HCT116 (cell line): ENCODE results near the gene GRAMD2A. TPM values are rescaled to one million over a fixed set of nuclear protein-coding genes. Genes with fewer than 3 reads are reported as not detected.

ENCODE experiments used
- ATAC-seq: fragments of 200-7000 bp; cut with Tn5 transposase; 2 replicates; pipeline ENCODE4 v1.9.1; 2020; ENCODE audit warnings: mild to moderate bottlenecking, moderate library complexity
- BruUV-seq: library from RNA; stranded (reverse); fragments of 400-500 nt; replicated peaks from 2 replicates; lab custom pipeline; 2021; lab: Mats Ljungman, UMichigan
- CTCF ChIA-PET: fragments of 300-600 bp; sonication (Branson Sonifier 250); formaldehyde crosslinking; loops from one replicate; lab custom pipeline; 2021; ENCODE audit warnings: antibody characterized with exemption; lab: Charles Lee
- POLR2A ChIA-PET: fragments of 300-600, 350-600 bp; sonication (Branson Sonifier 250); formaldehyde crosslinking; loops from one replicate; lab custom pipeline; 2021; ENCODE audit warnings: antibody characterized with exemption; lab: Charles Lee
- RAD21 ChIA-PET, 2 experiments: fragments of 300-600 bp; sonication (Branson Sonifier 250); formaldehyde crosslinking; loops; one replicate each; lab custom pipeline; 2023; ENCODE audit warnings: low total read pairs in 2 of 2; ENCODE audit not compliant: uncharacterized antibody in 2 of 2, unreplicated experiment in 2 of 2, low non-redundant PET in 1 of 2; lab: Charles Lee
- DNase-seq: peaks from one replicate; pipeline ENCODE4 v3.0.0-alpha.2; 2010; ENCODE audit warnings: low read depth, low spot score
- H2AFZ ChIP-seq: fragments of 200-600 bp; shearing (Covaris generic), sonication (generic); 2 replicates; pipeline ENCODE4 v1.6.1; 2017; ENCODE audit warnings: low read depth, mixed run types, mixed read lengths, antibody characterized with exemption, low read length; ENCODE audit not compliant: poor library complexity, severe bottlenecking
- H3K27ac ChIP-seq: 2 replicates; pipeline ENCODE4 v1.5.1; 2012; ENCODE audit warnings: low read depth, low read length
- H3K27me3 ChIP-seq: fragments of 200-600 bp; sonication (generic); 2 replicates; pipeline ENCODE4 v1.6.1; 2016; ENCODE audit warnings: mixed run types, low read length, mixed read lengths; ENCODE audit not compliant: insufficient read depth
- H3K36me3 ChIP-seq, 2 experiments: fragments of 200-500 bp in 1 of 2; fragments of 200-600 bp in 1 of 2; sonication (Bioruptor generic) in 1 of 2; sonication (generic) in 1 of 2; 2 replicates each; pipeline versions ENCODE4 v1.5.1 to v1.6.1; 2014 to 2016; ENCODE audit warnings: low read length in 2 of 2, inconsistent platforms in 1 of 2, mixed read lengths in 1 of 2, mixed run types in 1 of 2; ENCODE audit not compliant: insufficient read depth in 2 of 2, control insufficient read depth in 1 of 2
- H3K4me1 ChIP-seq, 2 experiments: fragments of 200-600 bp in 1 of 2; sonication (generic) in 1 of 2; 2 replicates each; pipeline versions ENCODE4 v1.5.1 to v1.6.1; 2012 to 2017; ENCODE audit warnings: low read length in 2 of 2, inconsistent platforms in 1 of 2, mild to moderate bottlenecking in 1 of 2, mixed read lengths in 1 of 2, mixed run types in 1 of 2, moderate library complexity in 1 of 2; ENCODE audit not compliant: insufficient read depth in 2 of 2, control insufficient read depth in 1 of 2
- H3K4me2 ChIP-seq: fragments of 200-600 bp; sonication (generic); 2 replicates; pipeline ENCODE4 v1.6.1; 2017; ENCODE audit warnings: mixed run types, low read length, mixed read lengths
- H3K4me3 ChIP-seq, 2 experiments: fragments of 200-600 bp in 1 of 2; sonication (generic) in 1 of 2; replicated peaks in 1 of 2; 2 replicates each; pipeline ENCODE4 v1.5.1; 2011 to 2016; ENCODE audit warnings: low read length in 2 of 2, control low read depth in 1 of 2, low read depth in 1 of 2, mild to moderate bottlenecking in 1 of 2, mixed read lengths in 1 of 2, mixed run types in 1 of 2
- H3K79me2 ChIP-seq: fragments of 200-600 bp; sonication (generic); 2 replicates; pipeline ENCODE4 v1.6.1; 2017; ENCODE audit warnings: mild to moderate bottlenecking, mixed run types, low read length, moderate library complexity, mixed read lengths; ENCODE audit not compliant: insufficient read depth
- H3K9ac ChIP-seq: fragments of 200-600 bp; sonication (generic); 2 replicates; pipeline ENCODE4 v1.6.1; 2016; ENCODE audit warnings: low read length, mixed read lengths
- H3K9me2 ChIP-seq: fragments of 200-600 bp; sonication (generic), shearing (Covaris generic); 2 replicates; pipeline ENCODE4 v1.6.1; 2017; ENCODE audit warnings: mixed run types, mild to moderate bottlenecking, moderate library complexity; ENCODE audit not compliant: insufficient read depth
- H3K9me3 ChIP-seq, 2 experiments: fragments of 200-500 bp in 1 of 2; fragments of 200-600 bp in 1 of 2; sonication (Bioruptor generic) in 1 of 2; sonication (generic) in 1 of 2; 2 replicates each; pipeline ENCODE4 v1.6.1; 2014 to 2017; ENCODE audit warnings: low read length in 2 of 2, mixed read lengths in 2 of 2, inconsistent platforms in 1 of 2, low read depth in 1 of 2, mild to moderate bottlenecking in 1 of 2, mixed run types in 1 of 2, moderate library complexity in 1 of 2; ENCODE audit not compliant: control insufficient read depth in 1 of 2, insufficient read depth in 1 of 2
- H4K20me1 ChIP-seq: fragments of 200-600 bp; sonication (generic), shearing (Covaris generic); 2 replicates; pipeline ENCODE4 v1.6.1; 2017; ENCODE audit warnings: mixed run types, mild to moderate bottlenecking, moderate library complexity; ENCODE audit not compliant: insufficient read depth
- ELF1 ChIP-seq: IDR thresholded peaks from 2 replicates; pipeline ENCODE4 v1.6.1; 2012; ENCODE audit warnings: low read depth, borderline replicate concordance
- EZH2 ChIP-seq: fragments of 200-600 bp; sonication (generic); IDR thresholded peaks from 2 replicates; pipeline ENCODE4 v1.6.1; 2017; ENCODE audit warnings: antibody characterized with exemption, mixed run types
- EZH2phosphoT487 ChIP-seq: fragments of 200-600 bp; IDR thresholded peaks from 2 replicates; pipeline ENCODE4 v1.6.1; 2018; ENCODE audit warnings: antibody characterized with exemption, borderline replicate concordance
- JUND ChIP-seq: IDR thresholded peaks from 2 replicates; pipeline ENCODE4 v1.6.1; 2012
- POLR2A ChIP-seq: IDR thresholded peaks from 2 replicates; pipeline ENCODE4 v1.7.0; 2011; ENCODE audit warnings: borderline replicate concordance; ENCODE audit not compliant: insufficient read depth, insufficient read length; ENCODE audit errors: extremely low read depth
- RAD21 ChIP-seq: IDR thresholded peaks from 2 replicates; pipeline ENCODE4 v1.6.1; 2012; ENCODE audit warnings: low read depth, mild to moderate bottlenecking
- REST ChIP-seq: IDR thresholded peaks from 2 replicates; pipeline ENCODE4 v1.6.1; 2012; ENCODE audit warnings: low read depth
- SIN3A ChIP-seq: IDR thresholded peaks from 2 replicates; pipeline ENCODE4 v1.6.1; 2012; ENCODE audit warnings: low read depth
- SRF ChIP-seq: IDR thresholded peaks from 2 replicates; pipeline ENCODE4 v1.6.1; 2012; ENCODE audit warnings: low read depth
- ZFX ChIP-seq: fragments of 450-650 bp; IDR thresholded peaks from 2 replicates; pipeline ENCODE4 v1.6.1; 2017
- intact Hi-C: fragments of 100-400 bp; cut with micrococcal nuclease; formaldehyde crosslinking; loops from 2 replicates; pipeline ENCODE4 v1.10.0; 2022
- total RNA-seq: library from RNA; stranded (reverse); gene quantifications from one replicate; pipeline ENCODE4 v1.2.1, GENCODE V29; 2021; ENCODE audit not compliant: unreplicated experiment
- TF ChIP-seq, protein P1 (sequence below): IDR thresholded peaks from 2 replicates; pipeline ENCODE4 v1.6.1; 2012

GRAMD2A gene
- total RNA-seq, 1 experiment from 2014 or later = 8.0 TPM

- TF ChIP-seq REST (no peak), ZFX (no peak), EZH2 (no peak)
Observed at GRCh38 chr15:72180761-72181324, 16.7 kb downstream of the GRAMD2A start (continued).

GRCh38 chr15:72179950-72180581 is 17.5 kb downstream of the GRAMD2A start:
- no peaks in the 10 kb centered on the region for H3K9me3 ChIP-seq
- intact Hi-C loops = no loop called here
- H3K27me3 ChIP-seq = no peaks in the 10 kb centered on the region
- H3K4me3 ChIP-seq = no peak overlapping the region
- ATAC-seq = no peak
- ChIA-PET CTCF (no interaction called here), POLR2A (no interaction called here), RAD21 (no interaction called here)
- H3K36me3 ChIP-seq = no peaks in the 10 kb centered on the region
- H3K27ac ChIP-seq = no peak overlapping the region
- DNase-seq = no peak
- H3K4me2 ChIP-seq = no peak overlapping the region
- no peaks in the 10 kb centered on the region for H4K20me1 ChIP-seq
- no peaks in the 10 kb centered on the region for H3K79me2 ChIP-seq
- no peak overlapping the region for H2AFZ ChIP-seq
- H3K9me2 ChIP-seq = no peaks in the 10 kb centered on the region
- TF ChIP-seq RAD21 (no peak), JUND (no peak), EZH2phosphoT487 (no peak), REST (no peak), SRF (no peak), POLR2A (no peak), SIN3A (no peak), ELF1 (no peak)
- TF ChIP-seq, protein P1, sequence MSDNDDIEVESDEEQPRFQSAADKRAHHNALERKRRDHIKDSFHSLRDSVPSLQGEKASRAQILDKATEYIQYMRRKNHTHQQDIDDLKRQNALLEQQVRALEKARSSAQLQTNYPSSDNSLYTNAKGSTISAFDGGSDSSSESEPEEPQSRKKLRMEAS = no peak
- no peak overlapping the region for H3K9ac ChIP-seq
- no TSS peak for BruUV-seq
- peaks cover 18 to 23% of the 10 kb centered on the region in 2 experiments for H3K4me1 ChIP-seq
